Panc1 (cell line): ENCODE results near the gene EDDM13. TPM values are rescaled to one million over a fixed set of nuclear protein-coding genes. Genes with fewer than 3 reads are reported as not detected.

Experiments used
- ATAC-seq: fragments of 200-7000 bp; cut with Tn5 transposase; 2 replicates; pipeline ENCODE4 v1.9.1; 2020; ENCODE audit warnings: mild to moderate bottlenecking, moderate library complexity
- BruUV-seq: library from RNA; stranded (reverse); fragments of 400-500 nt; replicated peaks from 2 replicates; lab custom pipeline; 2021; lab: Mats Ljungman, UMichigan
- CTCF ChIA-PET: fragments of 300-600 bp; sonication (Branson Sonifier 250); formaldehyde crosslinking; loops from one replicate; lab custom pipeline; 2022; ENCODE audit warnings: antibody characterized with exemption; lab: Charles Lee
- POLR2A ChIA-PET: fragments of 300-600 bp; sonication (Branson Sonifier 250); formaldehyde crosslinking; loops from one replicate; lab custom pipeline; 2022; ENCODE audit warnings: antibody characterized with exemption; lab: Charles Lee
- DNase-seq: peaks from one replicate; pipeline ENCODE4 v3.0.0-alpha.2; 2010; ENCODE audit warnings: low read depth, low spot score
- H3K27ac ChIP-seq: 2 replicates; pipeline ENCODE4 v1.5.1; 2011; ENCODE audit warnings: mild to moderate bottlenecking, low read length, inconsistent platforms
- H3K27me3 ChIP-seq: fragments of 200-500 bp; sonication (Bioruptor generic); 2 replicates; pipeline ENCODE4 v1.6.0; 2014; ENCODE audit warnings: low read length, inconsistent platforms; ENCODE audit not compliant: control insufficient read depth, insufficient read depth
- H3K36me3 ChIP-seq: fragments of 200-500 bp; sonication (Bioruptor generic); 2 replicates; pipeline ENCODE4 v1.5.1; 2014; ENCODE audit warnings: inconsistent platforms, mild to moderate bottlenecking, low read length, moderate library complexity; ENCODE audit not compliant: control insufficient read depth, insufficient read depth
- H3K4me1 ChIP-seq: 2 replicates; pipeline ENCODE4 v1.5.1; 2011; ENCODE audit warnings: inconsistent platforms, mild to moderate bottlenecking, low read length, moderate library complexity; ENCODE audit not compliant: control insufficient read depth, insufficient read depth
- H3K4me3 ChIP-seq, 2 experiments: 2 replicates each; pipeline ENCODE4 v1.5.1; 2011 to 2012; ENCODE audit warnings: low read depth in 2 of 2, low read length in 2 of 2, mild to moderate bottlenecking in 2 of 2, inconsistent platforms in 1 of 2, moderate library complexity in 1 of 2
- H3K9me3 ChIP-seq: fragments of 200-500 bp; sonication (Bioruptor generic); 2 replicates; pipeline ENCODE4 v1.5.1; 2014; ENCODE audit warnings: low read depth, mild to moderate bottlenecking, inconsistent platforms, low read length, moderate library complexity; ENCODE audit not compliant: control insufficient read depth, insufficient read depth
- CTCF ChIP-seq: fragments of 450-650 bp; IDR thresholded peaks from 2 replicates; pipeline ENCODE4 v1.5.1; 2017; ENCODE audit warnings: mild to moderate bottlenecking
- POLR2AphosphoS5 ChIP-seq: IDR thresholded peaks from 2 replicates; pipeline ENCODE4 v1.6.1; 2012; ENCODE audit warnings: mild to moderate bottlenecking, low read depth, low read length, moderate library complexity
- REST ChIP-seq, 2 experiments: IDR thresholded peaks; 2 replicates each; pipeline ENCODE4 v1.6.1; 2011 to 2012; ENCODE audit warnings: low read depth in 2 of 2, control low read depth in 1 of 2, low read length in 1 of 2, mild to moderate bottlenecking in 1 of 2, moderate library complexity in 1 of 2; ENCODE audit not compliant: insufficient read depth in 1 of 2
- SIN3A ChIP-seq: IDR thresholded peaks from 2 replicates; pipeline ENCODE4 v1.6.1; 2012; ENCODE audit warnings: low read depth, mild to moderate bottlenecking, low read length, moderate library complexity, borderline replicate concordance; ENCODE audit not compliant: insufficient read depth
- TCF7L2 ChIP-seq: IDR thresholded peaks from 2 replicates; pipeline ENCODE4 v1.6.1; 2011; ENCODE audit warnings: mild to moderate bottlenecking, low read depth, low read length, inconsistent platforms
- in situ Hi-C: cut with HindIII; loops from 2 replicates; pipeline ENCODE4 v1.10.0; 2016; ENCODE audit warnings: low sequenced_read_pairs, low pct_unique_long_range_greater_than_20kb
- intact Hi-C: fragments of 100-400 bp; cut with micrococcal nuclease; formaldehyde crosslinking; loops from one replicate; pipeline ENCODE4 v1.10.0; 2022; ENCODE audit not compliant: unreplicated experiment
- total RNA-seq: library from RNA; stranded (reverse); gene quantifications from one replicate; pipeline ENCODE4 v1.2.1, GENCODE V29; 2021; ENCODE audit not compliant: unreplicated experiment

EDDM13 gene
- total RNA-seq, 1 experiment from 2014 or later, result not detected

DNA sequence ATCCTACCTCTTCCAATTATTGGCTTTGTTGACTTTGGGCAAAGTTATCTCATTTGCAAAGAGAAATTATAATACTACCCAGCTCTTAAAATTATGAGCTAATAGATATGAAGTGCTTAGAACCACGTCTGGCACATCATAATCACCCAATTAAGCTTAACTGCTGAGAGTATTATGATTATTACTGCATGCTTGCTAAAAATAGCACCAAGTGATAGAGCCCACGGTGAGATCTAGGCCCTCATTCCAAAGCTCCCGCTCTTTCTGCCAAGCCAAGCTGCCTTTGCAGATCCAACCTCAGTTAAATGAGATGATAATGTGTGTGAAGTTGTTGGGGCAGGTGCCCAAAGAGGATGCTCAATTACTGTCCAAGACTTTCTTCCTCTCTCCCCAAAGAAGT is 6.5 kb upstream of the EDDM13 start:
- H3K36me3 ChIP-seq, result no peaks in the 10 kb centered on the region
- H3K27ac ChIP-seq, result no peak overlapping the region
- TF ChIP-seq POLR2AphosphoS5 (no peak), REST (IDR thresholded peaks at IDR 0.05; ENCODE audit: insufficient read depth in 1 of 2, low read depth in 2 of 2, low read length in 1 of 2) (no peak), SIN3A (no peak), CTCF (no peak), TCF7L2 (no peak)
- no TSS peak for BruUV-seq
- H3K9me3 ChIP-seq, result no peaks in the 10 kb centered on the region
- no peaks in the 10 kb centered on the region for H3K27me3 ChIP-seq
- no peak for DNase-seq
- intact Hi-C loops (no loop called here), in situ Hi-C loops (no loop called here)
- CTCF ChIA-PET, result interaction anchor here (0.5 to 1.0 kb wide), 3 partner anchors 13 to 67 kb away, joined by 3 read pairs; no protein-coding TSS in a partner anchor
- H3K4me3 ChIP-seq, result no peak overlapping the region
- H3K4me1 ChIP-seq, result no peaks in the 10 kb centered on the region
- POLR2A ChIA-PET, result no interaction called here
- no peak for ATAC-seq

DNA sequence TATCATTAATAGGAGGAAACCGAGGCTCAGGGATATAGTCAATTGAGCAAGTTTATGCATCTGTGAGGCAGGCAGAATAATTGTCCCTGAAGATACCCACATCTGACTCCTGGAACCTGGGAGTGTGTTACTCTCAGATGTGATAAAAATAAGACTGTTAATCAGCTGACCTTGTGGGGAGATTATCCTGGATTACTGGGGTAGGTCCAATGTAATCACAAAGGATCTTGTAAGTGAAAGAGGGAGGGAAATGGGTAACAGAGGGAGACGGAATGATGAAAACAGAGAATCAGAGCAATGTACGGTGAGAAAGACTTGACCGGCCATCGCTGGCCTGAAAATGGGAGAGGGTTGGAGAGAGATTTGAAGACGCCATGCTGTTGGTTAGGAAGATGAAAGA is 3.2 kb upstream of the EDDM13 start:
- DNase-seq (no peak), ATAC-seq (no peak)
- ChIA-PET CTCF (no interaction called here), POLR2A (no interaction called here)
- no peaks in the 10 kb centered on the region for H3K4me1 ChIP-seq
- no peak overlapping the region for H3K27ac ChIP-seq
- in situ Hi-C loops, result no loop called here
- H3K9me3 ChIP-seq, result no peaks in the 10 kb centered on the region
- no peaks in the 10 kb centered on the region for H3K36me3 ChIP-seq
- BruUV-seq, result no TSS peak
- TF ChIP-seq SIN3A, result no peak
- no peak for TF ChIP-seq POLR2AphosphoS5
- no peak for TF ChIP-seq TCF7L2
- no peak for TF ChIP-seq REST (IDR thresholded peaks at IDR 0.05; ENCODE audit: insufficient read depth in 1 of 2, low read depth in 2 of 2, low read length in 1 of 2)
- TF ChIP-seq CTCF, result no peak
- no peaks in the 10 kb centered on the region for H3K27me3 ChIP-seq
- intact Hi-C loops, result no loop called here
- no peak overlapping the region for H3K4me3 ChIP-seq
